Right cardiac atrium (tissue), 5 donors: ENCODE data around the gene ITCH. TPM values are rescaled to one million over a fixed set of nuclear protein-coding genes. Genes with fewer than 3 reads are reported as not detected.
A peak's percentile ranks its signal among the peaks of the same experiment; 100 is the strongest.
"Not testable (repeated sequence)": the region's sequence is repeated elsewhere in the genome, so short reads cannot be mapped to it uniquely, and the experiment has no call there.

Source experiments
- ATAC-seq, 2 donors: fragments of 200-7000 bp; cut with Tn5 transposase; one replicate each; pipeline versions ENCODE4 v1.8.0 to v1.9.1; 2020; ENCODE audit warnings: moderate library complexity in 2 of 2, mild to moderate bottlenecking in 1 of 2
- DNase-seq, 3 donors: peaks; one replicate each; pipeline ENCODE4 v3.0.0-alpha.2; 2020
- H3K27ac ChIP-seq: one replicate; pipeline ENCODE4 v1.5.1; 2013; ENCODE audit warnings: mild to moderate bottlenecking, low read length, control low read depth, moderate library complexity
- H3K27me3 ChIP-seq: one replicate; pipeline ENCODE4 v1.6.1; 2013; ENCODE audit not compliant: control insufficient read depth, insufficient read depth
- H3K4me1 ChIP-seq: one replicate; pipeline ENCODE4 v1.6.1; 2013; ENCODE audit warnings: low read length; ENCODE audit not compliant: control insufficient read depth, insufficient read depth
- H3K4me3 ChIP-seq: one replicate; pipeline ENCODE4 v1.5.1; 2013; ENCODE audit warnings: low read length, control low read depth
- H3K9me3 ChIP-seq: one replicate; pipeline ENCODE4 v1.6.1; 2013; ENCODE audit warnings: low read length; ENCODE audit not compliant: control insufficient read depth
- WGBS: extraction: QIAGEN DNeasy Blood & Tissue Kit; methylation state at CpG from one replicate; pipeline ENCODE4 v1.1.7; 2013; 5-methylcytosine and 5-hydroxymethylcytosine counted together
- intact Hi-C, 4 donors: fragments of 100-400 bp; cut with DNase I; formaldehyde crosslinking; loops; one replicate each; pipeline versions ENCODE4 v1.11.0 to v1.14.0; 2022 to 2023
- polyA plus RNA-seq: library from polyadenylated mRNA; stranded (reverse); fragments of 200-250 nt; gene quantifications from one replicate; pipeline ENCODE4 v1.2.3, GENCODE V29; 2013
- total RNA-seq, 4 donors: library from RNA; stranded (reverse); fragmentation: NEBNext Ultra II Directional; extraction: Animal tissue kit (Norgen Biotek cat#: 25700); gene quantifications; one replicate each; pipeline ENCODE4 v1.2.1, GENCODE V29; 2021
- donor health status: healthy with polysubstance abuse.
- donor health status: DM: no; HTN: yes; CAD: no.
- donor health status: DM: no; HTN: no; CAD: no.
- donor health status: DM: no; HTN: yes; CAD: no; lungs with severe emphysema.
- donor health status: DM: yes; HTN: yes; CAD: no.

The ITCH gene
- total and polyA plus RNA-seq, 5 donors = 9.7 to 54.9 (median 48.6) TPM

- no peaks in the 10 kb centered on the region for H3K4me1 ChIP-seq
- no peak overlapping the region for H3K4me3 ChIP-seq
- 95% methylated on average over 4 of the region's 4 CpGs for WGBS
- no peak overlapping the region for H3K27ac ChIP-seq
- no peaks in the 10 kb centered on the region for H3K27me3 ChIP-seq
- DNase-seq = no peak
- no peaks in the 10 kb centered on the region for H3K9me3 ChIP-seq
- intact Hi-C loops = no loop called here
- no peak for ATAC-seq
These were observed 128.9 kb downstream of the ITCH start for GRCh38 chr20:34491932-34492509.

- ATAC-seq (no peak), DNase-seq (no peak)
- no peaks in the 10 kb centered on the region for H3K9me3 ChIP-seq
- H3K4me1 ChIP-seq = no peaks in the 10 kb centered on the region
- H3K4me3 ChIP-seq = no peak overlapping the region
- intact Hi-C loops = no loop called here
- no peak overlapping the region for H3K27ac ChIP-seq
- 81% methylated on average over 4 of the region's 4 CpGs for WGBS
- H3K27me3 ChIP-seq = no peaks in the 10 kb centered on the region
These were observed 130.6 kb downstream of the ITCH start for GRCh38 chr20:34493646-34494045.

DNA sequence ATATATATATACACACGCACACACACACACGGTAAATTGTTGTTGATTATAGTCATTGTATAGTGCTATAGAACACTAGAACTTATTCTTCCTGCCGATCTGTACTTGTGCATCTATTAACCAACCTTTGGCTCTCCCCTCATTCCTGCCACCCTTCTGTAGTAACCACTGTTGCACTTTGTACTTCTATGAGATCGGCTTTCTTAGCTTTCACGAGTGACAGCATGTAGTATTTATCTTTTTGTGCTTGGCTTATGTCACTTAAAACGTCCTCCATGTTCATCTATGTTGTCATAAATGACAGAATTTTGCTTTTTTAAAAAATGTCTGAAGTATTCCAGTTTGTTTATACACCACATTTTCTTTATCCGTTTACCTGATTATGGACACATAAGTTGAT is 132.2 kb downstream of the ITCH start:
- Histone ChIP-seq H3K27me3 (no peaks in the 10 kb centered on the region), H3K4me1 (no peaks in the 10 kb centered on the region), H3K9me3 (no peaks in the 10 kb centered on the region), H3K4me3 (no peak overlapping the region), H3K27ac (no peak overlapping the region)
- intact Hi-C loops = no loop called here
- ATAC-seq (no peak), DNase-seq (no peak)
- WGBS = 93% methylated on average over 7 of the region's 7 CpGs

DNA sequence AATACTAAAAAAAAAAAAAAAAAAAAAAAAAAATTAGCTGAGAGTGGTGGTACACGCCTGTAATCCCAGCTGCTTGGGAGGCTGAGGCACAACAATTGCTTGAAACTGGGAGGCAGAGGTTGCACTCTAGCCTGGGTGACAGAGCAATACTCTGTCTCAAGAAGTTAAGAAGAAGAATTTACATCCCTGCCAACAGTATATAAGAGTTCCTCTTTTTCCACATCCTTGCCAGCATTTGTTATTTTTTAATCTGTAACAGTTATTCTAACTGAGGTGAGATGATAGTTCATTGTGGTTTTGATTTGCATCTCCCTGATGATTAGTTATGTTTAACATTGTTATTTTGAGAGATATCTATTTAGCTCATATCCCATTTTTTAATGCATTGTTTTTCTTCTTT is 132.8 kb downstream of the ITCH start:
- WGBS = 95% methylated on average over 1 of the region's 1 CpG
- no peak for DNase-seq
- no peak for ATAC-seq
- intact Hi-C loops = no loop called here
- Histone ChIP-seq H3K4me3 (no peak overlapping the region), H3K27ac (no peak overlapping the region), H3K9me3 (no peaks in the 10 kb centered on the region), H3K4me1 (no peaks in the 10 kb centered on the region), H3K27me3 (no peaks in the 10 kb centered on the region)

- H3K9me3 ChIP-seq, H3K27me3 ChIP-seq, intact Hi-C loops, DNase-seq, H3K4me3 ChIP-seq, ATAC-seq, H3K4me1 ChIP-seq, H3K27ac ChIP-seq: not testable (repeated sequence)
- WGBS = 97% methylated on average over 6 of the region's 6 CpGs
These were observed 134.5 kb downstream of the ITCH start for GRCh38 chr20:34497596-34497995.

GRCh38 chr20:34500823-34501222 is 137.8 kb downstream of the ITCH start:
- no peaks in the 10 kb centered on the region for H3K4me1 ChIP-seq
- H3K27ac ChIP-seq = no peak overlapping the region
- no peaks in the 10 kb centered on the region for H3K27me3 ChIP-seq
- no peak for DNase-seq
- no peak for ATAC-seq
- H3K9me3 ChIP-seq = no peaks in the 10 kb centered on the region
- intact Hi-C loops = no loop called here
- no peak overlapping the region for H3K4me3 ChIP-seq
- WGBS = 97% methylated on average over 1 of the region's 1 CpG

DNA sequence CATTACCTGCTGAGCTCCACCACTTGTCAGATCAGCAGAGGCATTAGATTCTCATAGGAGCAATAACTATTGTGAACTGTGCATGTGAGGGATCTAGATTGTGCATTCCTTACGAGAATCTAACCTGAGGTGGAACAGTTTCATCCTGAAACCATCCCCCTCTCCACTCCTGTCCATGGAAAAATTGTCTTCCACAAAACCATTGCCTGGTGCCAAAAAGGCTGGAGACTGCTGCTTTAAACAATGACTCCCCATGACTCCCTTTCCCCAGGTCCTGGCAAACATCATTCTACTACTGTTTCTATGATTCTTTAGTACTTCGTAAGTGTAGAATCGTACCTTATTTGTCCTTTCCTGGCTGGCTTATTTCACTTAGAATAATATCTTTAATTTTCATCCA is 143.4 kb downstream of the ITCH start:
- 82% methylated on average over 3 of the region's 3 CpGs for WGBS
- H3K9me3 ChIP-seq = no peaks in the 10 kb centered on the region
- DNase-seq = no peak
- no peaks in the 10 kb centered on the region for H3K4me1 ChIP-seq
- no peak for ATAC-seq
- H3K27me3 ChIP-seq = no peaks in the 10 kb centered on the region
- no peak overlapping the region for H3K4me3 ChIP-seq
- intact Hi-C loops = no loop called here
- H3K27ac ChIP-seq = no peak overlapping the region

GRCh38 chr20:34507702-34508413 is 144.8 kb downstream of the ITCH start:
- Histone ChIP-seq H3K27me3 (no peaks in the 10 kb centered on the region), H3K4me1 (peaks cover 2% of the 10 kb centered on the region), H3K27ac (no peak overlapping the region), H3K4me3 (no peak overlapping the region), H3K9me3 (no peaks in the 10 kb centered on the region)
- intact Hi-C loops = no loop called here
- no peak for DNase-seq
- whole genome bisulfite sequencing = 84% methylated on average over 4 of the region's 4 CpGs
- no peak for ATAC-seq

DNA sequence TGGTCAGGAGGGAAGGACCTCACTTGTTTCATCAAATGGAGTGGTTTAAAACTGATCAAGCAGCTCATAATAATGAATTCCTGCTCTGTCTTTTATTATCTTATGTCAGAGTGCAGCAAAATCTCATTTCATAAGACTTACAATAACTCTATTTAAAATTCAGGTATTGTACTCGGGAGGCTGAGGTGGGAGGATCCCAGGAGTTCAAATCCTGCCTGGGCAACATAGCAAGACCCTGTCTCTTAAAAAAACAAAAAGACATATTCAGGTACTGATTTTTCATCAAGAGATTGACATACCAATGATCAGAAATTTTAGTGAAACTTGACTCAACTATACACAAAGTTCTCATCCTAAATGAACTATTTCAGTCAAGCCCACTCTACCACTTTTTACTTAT is 147.5 kb downstream of the ITCH start:
- WGBS = 95% methylated on average over 1 of the region's 1 CpG
- Histone ChIP-seq H3K4me3 (no peak overlapping the region), H3K4me1 (peaks cover 5% of the 10 kb centered on the region), H3K9me3 (no peaks in the 10 kb centered on the region), H3K27ac (no peak overlapping the region), H3K27me3 (no peaks in the 10 kb centered on the region)
- DNase-seq = no peak
- no peak for ATAC-seq
- intact Hi-C loops = no loop called here

- no peak for DNase-seq
- Histone ChIP-seq H3K9me3 (no peaks in the 10 kb centered on the region), H3K27me3 (no peaks in the 10 kb centered on the region), H3K27ac (no peak overlapping the region), H3K4me1 (peaks cover 5% of the 10 kb centered on the region), H3K4me3 (no peak overlapping the region)
- WGBS = 94% methylated on average over 3 of the region's 3 CpGs
- intact Hi-C loops = no loop called here
- no peak for ATAC-seq
These were observed 148.8 kb downstream of the ITCH start for GRCh38 chr20:34511891-34512265.

- H3K27ac ChIP-seq = peak overlapping the region; percentile 39
- intact Hi-C loops = no loop called here
These were observed 149.3 kb downstream of the ITCH start for GRCh38 chr20:34512266-34512954.

More at GRCh38 chr20:34512266-34512954, 149.3 kb downstream of the ITCH start:
- Histone ChIP-seq H3K9me3 (no peaks in the 10 kb centered on the region), H3K27me3 (no peaks in the 10 kb centered on the region), H3K4me3 (no peak overlapping the region), H3K4me1 (peaks cover 5% of the 10 kb centered on the region)
- WGBS = 94% methylated on average over 4 of the region's 4 CpGs
- DNase-seq (no peak), ATAC-seq (no peak)
